Medulla oblongata (tissue), 1 donor: Measurements from ENCODE around the gene HTT.

Source experiments
- DNase-seq: peaks from one replicate; pipeline ENCODE4 v3.0.0-alpha.2; 2015; ENCODE audit errors: extremely low spot score

Gene HTT

DNA sequence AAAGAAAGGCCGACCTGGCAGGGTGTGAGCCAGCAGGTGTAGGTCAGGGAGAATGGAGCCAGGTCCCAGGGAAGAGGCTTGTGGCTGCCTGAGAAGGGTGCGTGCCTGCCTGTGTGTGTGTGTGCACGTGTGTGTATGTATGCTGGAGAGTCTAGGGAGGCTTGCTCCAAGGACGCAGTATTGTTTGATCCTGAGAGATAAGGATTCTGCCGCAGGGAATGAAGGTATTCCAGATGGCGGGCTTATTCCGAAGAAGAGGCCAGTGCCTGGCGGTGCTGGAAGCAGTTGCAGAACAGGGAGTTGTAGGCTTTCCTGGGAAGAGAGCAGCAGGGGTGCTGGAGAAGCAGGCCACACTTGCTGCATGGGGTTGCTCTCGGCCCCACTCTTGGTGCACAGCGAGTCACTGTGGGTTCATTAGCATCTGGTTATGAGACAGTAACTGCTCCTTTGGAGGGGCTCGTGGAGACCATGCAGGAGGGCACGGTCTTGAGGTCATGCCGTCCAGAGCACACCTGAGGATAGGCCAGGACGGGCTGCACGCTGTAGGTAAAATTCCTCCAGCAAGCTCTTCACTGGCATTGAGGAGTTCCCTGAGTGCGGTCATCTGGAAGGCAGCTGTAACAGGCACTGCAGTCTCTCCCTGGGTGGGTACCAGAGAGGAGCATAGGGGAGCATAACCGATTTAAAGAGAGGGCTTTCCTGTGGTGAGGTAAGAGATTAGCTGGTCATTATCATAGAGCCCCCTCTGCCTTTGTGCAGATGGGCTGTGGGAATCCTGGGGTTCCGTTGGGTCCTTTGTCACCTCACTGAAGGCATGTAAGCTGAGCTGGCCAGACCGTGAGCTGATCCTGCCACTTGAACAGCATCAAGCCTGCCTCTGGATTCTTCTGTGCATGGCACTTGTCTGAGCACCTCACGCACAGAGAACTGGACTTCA is 144.6 kb downstream of the HTT start:
- no peak for DNase-seq

DNA sequence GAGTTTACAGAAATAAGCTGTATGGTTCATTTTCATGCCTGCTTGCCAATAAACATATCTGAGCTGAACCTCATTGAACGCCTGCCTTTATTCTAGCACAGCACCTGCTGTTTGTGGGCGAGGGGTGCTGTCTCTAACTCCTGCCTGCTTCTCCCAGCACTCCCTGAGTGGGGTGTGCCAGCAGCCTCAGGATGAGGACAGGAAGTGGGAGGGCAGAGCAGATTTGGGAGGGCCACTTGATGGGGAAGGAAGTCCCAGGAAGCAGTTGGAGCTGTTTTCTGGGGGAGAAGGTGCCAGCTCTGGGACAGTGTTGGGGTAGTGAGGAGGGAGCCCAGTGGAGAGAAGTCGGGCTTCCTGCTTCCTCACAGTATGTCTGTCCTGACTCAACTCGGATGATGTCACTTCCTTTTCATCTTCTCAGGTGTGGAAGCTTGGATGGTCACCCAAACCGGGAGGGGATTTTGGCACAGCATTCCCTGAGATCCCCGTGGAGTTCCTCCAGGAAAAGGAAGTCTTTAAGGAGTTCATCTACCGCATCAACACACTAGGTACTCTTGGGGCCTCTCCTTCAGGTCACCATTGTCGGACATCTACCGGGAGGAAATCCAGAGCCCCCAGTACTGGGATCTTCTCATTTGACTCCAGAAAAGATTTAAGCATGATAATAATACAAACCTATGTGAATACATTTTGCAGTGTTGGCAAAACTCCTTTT is 145.4 kb downstream of the HTT start:
- no peak for DNase-seq

DNA sequence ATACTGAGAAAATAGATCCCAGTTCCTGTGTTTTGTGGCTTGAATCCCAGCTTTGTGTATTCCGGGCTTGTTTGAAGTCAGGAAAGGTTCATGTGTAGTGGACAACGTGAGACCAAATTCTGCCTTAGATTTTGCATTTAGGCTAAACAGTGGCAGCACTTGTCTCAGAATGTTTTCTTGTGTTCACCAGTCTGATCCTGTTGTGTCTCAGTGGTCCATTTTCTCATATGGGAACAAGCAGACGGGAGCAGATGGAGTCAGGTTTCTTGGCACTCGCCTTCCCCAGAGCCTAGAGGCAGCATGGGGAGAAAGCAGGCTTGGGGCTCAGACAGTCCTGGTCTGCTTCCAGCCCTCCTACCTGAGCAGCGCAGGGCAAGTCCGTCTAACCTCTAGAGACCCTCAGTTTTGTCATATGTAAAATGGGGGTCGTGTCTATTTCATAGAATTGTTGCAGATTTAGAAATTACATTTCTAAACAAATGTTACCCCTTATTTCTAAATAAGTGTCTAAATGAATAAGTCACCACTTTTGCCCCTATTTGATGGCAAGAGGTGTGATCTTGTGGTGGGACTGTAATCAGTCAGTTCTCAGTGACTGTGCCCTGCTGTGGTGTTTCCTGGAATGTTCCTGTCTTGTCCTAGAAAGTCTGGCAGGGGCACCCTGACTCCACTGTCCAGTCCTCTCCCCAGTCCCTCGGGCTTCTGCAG is 146.1 kb downstream of the HTT start:
- DNase-seq = no peak

DNA sequence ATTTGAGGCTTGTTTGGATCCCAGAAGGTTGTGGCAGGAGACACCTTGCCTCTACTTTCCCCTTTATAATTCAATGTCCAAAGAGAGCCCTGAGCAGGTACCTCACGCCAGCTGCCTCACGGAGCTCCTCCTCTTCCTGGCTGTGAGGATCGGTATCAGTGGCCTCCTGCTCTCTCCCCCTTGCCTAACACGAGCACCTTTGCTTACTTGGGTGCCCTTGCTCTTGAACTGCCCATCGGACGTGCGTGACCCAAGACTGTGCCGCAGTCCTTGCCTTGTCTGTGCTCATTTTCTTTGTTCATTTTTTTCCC is 146.7 kb downstream of the HTT start:
- no peak for DNase-seq

DNA sequence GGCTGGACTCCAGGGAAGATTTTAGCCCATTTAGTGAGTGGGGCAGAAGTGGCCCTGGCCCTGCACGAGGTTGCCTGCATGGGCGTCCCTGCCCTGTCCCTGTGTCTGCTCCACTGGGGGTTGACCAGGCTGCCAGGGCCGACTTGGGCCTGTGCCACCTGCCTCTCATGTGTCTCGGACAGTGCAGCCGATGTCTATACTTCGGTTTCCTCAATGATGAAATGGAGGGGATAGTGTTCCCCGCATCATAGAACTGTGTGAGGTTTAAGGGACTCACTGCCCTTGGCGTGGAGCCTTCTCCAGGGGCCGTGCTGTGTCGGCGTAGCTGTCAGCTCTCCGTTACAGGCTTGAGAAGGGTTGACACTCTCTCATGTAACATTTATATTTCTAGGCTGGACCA is 147.5 kb downstream of the HTT start:
- no peak for DNase-seq

DNA sequence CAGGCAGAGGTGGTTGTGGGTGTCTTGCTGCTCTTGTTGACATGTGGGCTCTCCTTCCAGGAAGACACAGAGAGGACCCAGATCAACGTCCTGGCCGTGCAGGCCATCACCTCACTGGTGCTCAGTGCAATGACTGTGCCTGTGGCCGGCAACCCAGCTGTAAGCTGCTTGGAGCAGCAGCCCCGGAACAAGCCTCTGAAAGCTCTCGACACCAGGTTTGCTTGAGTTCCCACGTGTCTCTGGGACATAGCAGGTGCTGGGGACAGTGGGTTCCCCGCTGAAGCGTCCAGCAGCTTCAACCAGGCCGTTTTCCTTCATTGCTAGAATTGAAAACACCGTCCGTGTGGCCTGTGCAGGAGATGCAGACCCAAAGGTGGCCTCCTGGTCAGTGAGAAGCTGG is 148.9 kb downstream of the HTT start:
- no peak for DNase-seq

DNA sequence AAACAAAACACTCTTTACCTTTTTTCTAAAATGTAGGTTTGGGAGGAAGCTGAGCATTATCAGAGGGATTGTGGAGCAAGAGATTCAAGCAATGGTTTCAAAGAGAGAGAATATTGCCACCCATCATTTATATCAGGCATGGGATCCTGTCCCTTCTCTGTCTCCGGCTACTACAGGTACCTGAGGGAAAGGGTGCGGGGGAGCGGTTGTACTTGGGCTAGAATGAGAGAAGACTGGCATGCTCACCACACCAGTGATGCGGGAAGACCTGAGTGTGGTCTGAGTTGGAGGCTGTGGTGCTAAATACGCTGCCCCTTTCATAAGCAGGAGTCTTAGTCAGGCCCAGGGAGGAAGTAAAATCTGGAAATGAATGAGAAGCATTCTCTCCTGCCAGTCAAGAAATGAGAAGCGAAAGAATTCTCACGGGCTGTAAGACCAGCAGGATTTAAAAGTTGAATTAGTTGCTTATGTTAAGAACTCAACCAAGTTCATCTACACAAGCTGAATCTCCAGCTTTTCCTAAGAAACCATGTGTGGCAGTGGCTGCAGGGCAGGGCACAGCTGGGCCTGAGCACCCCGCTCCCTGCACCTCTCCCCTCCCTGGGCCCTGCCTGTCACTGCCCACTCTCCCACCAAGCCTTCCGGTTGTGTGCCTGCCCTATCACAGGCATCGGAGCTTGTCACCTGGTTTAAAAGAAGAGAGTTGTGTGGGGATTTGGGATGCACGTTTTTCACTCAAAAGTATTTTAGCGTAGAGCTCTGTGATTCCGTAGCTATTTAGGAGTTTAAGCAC is 149.7 kb downstream of the HTT start:
- peak; percentile 56 for DNase-seq

DNA sequence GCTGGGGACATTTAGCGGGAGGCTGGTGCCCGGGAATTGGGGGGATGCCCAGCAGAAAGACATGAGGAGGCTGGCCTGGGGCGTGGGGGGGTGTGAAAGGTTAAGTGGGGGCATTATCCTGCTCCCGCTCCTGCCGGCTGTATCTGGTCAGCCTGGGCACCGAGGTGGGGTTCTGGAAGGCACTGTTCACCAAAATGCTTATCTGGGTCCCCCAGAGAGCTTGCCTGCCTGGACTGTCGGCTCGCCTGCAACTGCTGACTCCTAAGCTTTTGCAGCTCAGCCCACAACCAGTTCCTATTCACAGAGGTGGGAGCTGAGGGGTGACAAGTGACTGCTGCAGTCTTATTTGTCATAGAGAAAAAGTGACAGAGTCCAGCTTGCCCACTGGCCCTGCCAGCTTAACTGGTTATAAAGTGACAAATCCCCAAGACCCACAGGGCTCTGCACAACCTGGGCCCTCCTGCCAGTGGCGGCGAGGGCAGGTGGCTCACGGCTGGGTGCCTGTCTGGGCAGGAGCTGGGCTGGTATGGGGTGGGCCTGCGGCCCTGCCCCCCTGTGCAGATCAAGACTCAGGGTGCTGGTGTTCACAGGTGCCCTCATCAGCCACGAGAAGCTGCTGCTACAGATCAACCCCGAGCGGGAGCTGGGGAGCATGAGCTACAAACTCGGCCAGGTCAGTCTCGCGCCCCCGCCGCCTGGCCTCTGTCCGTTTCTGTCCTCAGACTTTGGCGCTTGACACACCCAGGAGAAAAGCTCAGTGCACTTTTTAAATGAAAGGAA is 150.8 kb downstream of the HTT start:
- DNase-seq = no peak

DNA sequence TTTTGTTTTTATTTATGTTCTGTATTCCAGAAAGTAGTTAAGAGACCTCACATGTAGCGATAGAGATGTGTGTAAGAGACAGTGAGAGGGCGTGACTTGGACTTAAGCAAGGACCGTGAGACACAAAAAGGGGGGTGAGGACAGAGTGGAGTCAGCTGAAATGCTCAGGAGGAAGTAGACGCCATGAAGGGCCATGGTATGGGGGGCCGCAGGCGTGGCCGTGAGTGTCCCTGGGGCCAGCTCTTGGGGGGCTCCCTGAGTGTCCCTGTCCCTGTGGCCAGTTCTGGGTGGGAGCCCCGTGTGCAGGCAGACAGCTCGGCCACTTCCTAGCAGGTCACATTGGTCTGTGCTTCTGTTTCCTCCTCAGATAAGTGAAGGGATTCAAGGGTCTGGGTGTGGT is 151.5 kb downstream of the HTT start:
- peak; percentile 15 for DNase-seq

DNA sequence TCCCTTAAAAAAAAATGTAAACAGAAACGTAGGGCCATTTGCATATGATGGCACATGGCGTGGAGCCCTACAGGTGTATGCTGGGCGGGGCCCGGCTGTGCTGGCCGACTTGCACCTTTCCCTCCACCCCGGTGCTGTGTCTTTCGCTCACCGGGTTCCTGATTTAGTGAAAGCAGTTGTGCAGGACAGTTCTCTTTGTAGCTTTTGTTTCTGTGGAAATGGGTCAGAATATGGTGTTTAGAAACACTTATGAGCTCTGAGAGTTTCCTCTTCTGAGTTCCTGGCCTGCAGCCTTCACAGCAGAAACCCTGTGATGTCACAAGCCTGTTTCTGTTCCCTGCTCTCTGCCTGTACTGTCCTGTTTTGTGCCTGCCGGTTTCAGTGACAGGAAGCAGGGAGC is 152.0 kb downstream of the HTT start:
- peak; percentile 75 for DNase-seq

DNA sequence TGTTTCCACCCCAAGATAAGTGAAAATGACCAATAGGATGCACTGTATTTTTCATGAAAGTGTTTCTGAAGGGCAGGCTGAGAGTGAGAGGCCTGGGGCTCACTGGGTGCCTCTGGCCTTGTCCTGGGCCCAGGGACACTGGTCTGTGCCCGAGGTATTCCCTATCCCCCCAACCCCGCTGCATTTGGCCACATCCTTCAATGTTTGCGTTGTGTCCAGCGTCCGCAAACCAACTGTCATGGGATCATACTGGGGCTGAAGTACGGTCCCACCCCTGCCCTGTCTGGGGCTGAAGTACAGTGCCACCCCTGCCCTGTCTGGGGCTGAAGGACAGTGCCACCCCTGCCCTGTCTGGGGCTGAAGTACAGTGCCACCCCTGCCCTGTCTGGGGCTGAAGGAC is 152.5 kb downstream of the HTT start:
- no peak for DNase-seq

DNA sequence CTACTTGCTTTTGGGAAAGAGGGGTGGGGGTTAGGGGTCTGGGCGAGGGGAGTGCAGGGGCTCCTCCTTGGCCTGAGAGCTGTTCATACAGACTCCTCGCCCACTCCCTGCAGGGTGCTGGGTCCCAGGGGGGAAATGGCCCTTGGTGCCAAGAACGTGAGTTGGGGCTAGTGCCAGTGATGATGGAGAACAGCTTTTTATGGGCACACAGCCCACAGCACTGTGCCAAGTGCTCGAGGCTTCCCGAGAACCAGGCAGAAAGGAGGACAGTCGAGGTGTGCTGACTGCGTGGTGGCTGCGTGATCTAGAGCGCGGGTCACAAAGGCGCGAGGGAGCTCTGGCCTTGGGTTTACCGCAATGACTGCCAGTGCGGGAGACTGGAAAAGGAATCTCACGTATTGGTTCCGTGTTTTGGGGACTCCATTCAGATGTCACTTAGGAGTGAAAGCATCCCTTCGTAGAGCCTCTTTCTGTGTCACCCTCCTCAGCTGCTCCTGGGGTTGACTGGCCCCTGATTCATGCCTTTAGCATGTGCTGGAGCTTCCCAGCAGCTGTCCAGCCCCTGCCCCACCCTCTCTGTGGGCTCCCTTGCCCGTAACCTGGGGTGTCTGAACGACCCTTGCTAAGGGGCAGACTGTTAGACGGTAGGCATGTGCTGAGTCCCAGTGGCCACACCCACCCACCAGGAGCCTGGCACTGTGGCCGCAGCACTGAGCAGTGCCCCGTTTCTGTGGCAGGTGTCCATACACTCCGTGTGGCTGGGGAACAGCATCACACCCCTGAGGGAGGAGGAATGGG is 153.6 kb downstream of the HTT start:
- DNase-seq = no peak

DNA sequence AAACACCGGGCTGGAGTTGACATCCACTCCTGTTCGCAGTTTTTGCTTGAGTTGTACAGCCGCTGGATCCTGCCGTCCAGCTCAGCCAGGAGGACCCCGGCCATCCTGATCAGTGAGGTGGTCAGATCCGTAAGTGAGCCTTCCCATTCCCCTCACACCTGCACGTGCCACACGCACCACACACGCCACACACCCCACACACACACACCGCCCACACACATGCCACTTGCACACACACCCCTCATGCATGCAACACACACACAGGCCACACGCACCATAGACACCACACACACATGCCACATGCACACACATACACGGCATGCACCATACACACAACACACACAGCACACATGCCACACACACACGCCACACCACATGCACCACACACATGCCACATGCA is 154.4 kb downstream of the HTT start:
- no peak for DNase-seq

DNA sequence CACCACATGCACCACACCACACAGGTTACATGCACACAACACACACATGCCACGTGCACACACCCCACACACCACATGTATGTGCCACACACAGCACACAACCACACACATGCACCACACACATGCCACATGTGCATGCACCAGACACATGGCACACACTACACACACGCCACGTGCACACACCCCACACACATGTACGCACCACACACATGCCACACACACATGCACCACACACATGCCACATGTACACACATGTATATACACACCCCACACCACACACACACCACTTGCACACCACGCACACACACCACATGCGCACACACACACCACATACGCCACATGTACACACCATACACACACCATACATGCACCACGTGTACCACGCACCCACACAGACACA is 154.8 kb downstream of the HTT start:
- no peak for DNase-seq

DNA sequence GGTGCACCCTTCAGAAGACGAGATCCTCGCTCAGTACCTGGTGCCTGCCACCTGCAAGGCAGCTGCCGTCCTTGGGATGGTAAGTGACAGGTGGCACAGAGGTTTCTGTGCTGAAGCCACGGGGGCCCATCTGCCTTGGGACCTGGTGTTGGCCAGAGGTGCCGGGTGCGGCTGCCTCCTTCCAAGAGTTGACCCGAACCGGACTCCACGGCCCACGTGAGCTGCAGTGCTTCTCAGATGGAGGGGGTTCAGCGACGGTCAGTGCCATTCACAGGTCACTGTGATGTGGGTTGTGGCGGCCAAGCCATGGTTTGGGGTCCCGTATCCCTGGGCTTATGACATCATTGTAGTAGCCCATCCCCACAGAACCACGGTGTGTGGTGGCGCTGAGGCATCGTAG is 155.5 kb downstream of the HTT start:
- no peak for DNase-seq

DNA sequence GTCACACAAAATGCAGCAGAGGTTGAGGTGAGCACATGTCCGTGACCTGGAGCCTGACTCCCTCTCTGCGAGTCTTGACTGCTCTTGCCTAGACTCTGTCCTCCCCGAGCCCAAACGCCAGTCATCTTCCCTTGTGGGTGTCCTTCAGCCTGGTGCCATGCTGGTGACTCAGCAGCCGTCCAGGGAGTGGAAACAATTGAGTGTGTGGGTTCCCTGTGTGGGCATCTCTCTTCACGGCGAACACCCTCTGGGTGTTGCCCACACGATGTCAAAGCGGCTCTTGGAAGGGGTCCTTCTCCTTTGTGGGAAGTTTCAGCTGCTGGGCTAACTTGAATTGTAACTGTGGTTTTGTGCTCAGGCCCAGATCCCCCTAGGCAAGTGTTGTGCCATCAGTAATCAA is 157.0 kb downstream of the HTT start:
- DNase-seq = no peak

DNA sequence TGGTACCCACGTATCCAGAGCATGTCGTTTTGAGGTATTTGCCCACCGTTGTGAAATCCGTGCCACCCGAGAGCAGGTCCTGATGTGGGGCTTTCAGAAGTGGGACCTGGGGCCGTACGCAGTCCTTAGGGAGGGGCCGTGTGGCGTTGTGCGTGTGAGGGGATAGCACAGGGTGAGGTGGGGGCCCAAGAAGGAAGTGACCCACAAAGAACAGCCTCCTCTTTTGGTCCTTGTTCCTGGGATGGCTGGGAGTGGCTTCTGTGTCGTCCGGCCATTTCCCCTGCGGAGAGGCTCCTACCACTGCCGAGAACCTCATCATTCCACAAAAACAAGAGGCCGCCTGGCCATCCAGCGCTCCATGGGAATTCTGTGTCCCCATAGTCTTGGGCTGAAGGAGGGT is 157.5 kb downstream of the HTT start:
- no peak for DNase-seq

DNA sequence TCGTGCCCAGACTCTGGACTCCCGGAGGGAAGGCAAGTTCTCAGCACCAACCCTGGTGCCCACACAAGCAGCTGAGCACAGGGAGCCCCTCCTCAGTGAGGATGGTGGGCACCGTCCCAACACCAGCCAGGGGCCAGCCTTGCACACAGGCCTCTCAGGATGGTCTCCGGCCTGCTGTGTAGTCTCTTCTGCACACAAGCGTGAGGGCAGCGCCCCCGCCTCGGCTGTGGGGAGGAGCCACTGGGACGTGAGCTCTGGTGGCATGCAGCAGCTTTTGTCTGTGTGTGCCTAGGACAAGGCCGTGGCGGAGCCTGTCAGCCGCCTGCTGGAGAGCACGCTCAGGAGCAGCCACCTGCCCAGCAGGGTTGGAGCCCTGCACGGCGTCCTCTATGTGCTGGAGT is 158.4 kb downstream of the HTT start:
- DNase-seq = no peak

DNA sequence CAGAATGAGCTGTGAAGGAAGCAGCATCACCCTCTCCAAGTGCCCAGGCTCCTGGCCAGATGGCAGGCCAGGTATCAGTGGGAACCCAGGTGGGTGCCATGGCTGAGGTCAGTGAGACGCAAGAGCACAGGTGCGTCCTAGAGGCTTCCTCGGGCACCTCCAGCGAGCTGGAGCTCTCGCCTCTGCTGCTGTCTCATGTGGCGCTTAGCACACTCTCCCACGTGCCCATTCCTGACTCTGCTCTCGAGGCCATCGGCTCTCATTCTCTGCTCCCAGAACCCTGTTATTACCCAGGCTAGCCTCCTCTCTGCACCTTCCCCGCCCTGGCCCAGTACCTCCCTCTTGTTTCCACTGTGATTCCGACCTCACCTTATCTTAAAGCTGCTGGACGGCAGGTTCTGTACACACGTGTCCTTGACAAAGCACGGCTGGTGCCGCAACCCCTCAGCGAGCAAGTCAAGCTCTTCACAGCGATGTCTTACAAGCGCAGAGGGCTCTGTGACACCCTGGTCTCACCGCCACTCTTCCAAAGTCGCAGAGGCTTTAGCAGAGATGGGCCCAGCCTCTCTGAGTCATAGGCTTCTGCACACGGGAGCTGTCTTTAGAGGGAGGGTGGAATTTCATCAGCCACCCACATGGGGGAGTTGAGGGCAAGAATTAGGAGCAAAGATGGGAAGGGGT is 159.1 kb downstream of the HTT start:
- DNase-seq = no peak
